ENCODE results near the gene TPD52L1. TPM values are rescaled to one million over a fixed set of nuclear protein-coding genes. Genes with fewer than 3 reads are reported as not detected.
A peak's percentile ranks its signal among the peaks of the same experiment; 100 is the strongest.

Gene TPD52L1
- total RNA-seq, 1 donor from 2014 or later: 57.7 TPM

- DNase-seq (ENCODE audit: low read depth): no peak
- no peaks in the 10 kb centered on the region for H3K27me3 ChIP-seq (ENCODE audit: control insufficient read depth, insufficient read depth, low read length)
- H3K36me3 ChIP-seq (ENCODE audit: control insufficient read depth, insufficient read depth, low read length): no peaks in the 10 kb centered on the region
- no peak overlapping the region for H3K4me3 ChIP-seq (ENCODE audit: low read depth, low read length)
- no peak for TF ChIP-seq CTCF (IDR thresholded peaks at IDR 0.05; ENCODE audit: insufficient read depth, low read length, poor library complexity, severe bottlenecking)
Measured at GRCh38 chr6:125175466-125176048, 22.0 kb downstream of the TPD52L1 start.

GRCh38 chr6:125182237-125183008 is 28.9 kb downstream of the TPD52L1 start:
- no peaks in the 10 kb centered on the region for H3K27me3 ChIP-seq (ENCODE audit: control insufficient read depth, insufficient read depth, low read length)
- no peak for TF ChIP-seq CTCF (IDR thresholded peaks at IDR 0.05; ENCODE audit: insufficient read depth, low read length, poor library complexity, severe bottlenecking)
- H3K4me3 ChIP-seq (ENCODE audit: low read depth, low read length): no peak overlapping the region
- H3K36me3 ChIP-seq (ENCODE audit: control insufficient read depth, insufficient read depth, low read length): no peaks in the 10 kb centered on the region
- DNase-seq (ENCODE audit: low read depth): no peak

GRCh38 chr6:125183391-125183790 is 29.8 kb downstream of the TPD52L1 start:
- no peak for TF ChIP-seq CTCF (IDR thresholded peaks at IDR 0.05; ENCODE audit: insufficient read depth, low read length, poor library complexity, severe bottlenecking)

GRCh38 chr6:125188037-125188436 is 34.5 kb downstream of the TPD52L1 start:
- peak; percentile 89 for DNase-seq (ENCODE audit: low read depth)
- Histone ChIP-seq H3K4me3 (ENCODE audit: low read depth, low read length) (no peak overlapping the region), H3K36me3 (ENCODE audit: control insufficient read depth, insufficient read depth, low read length) (no peaks in the 10 kb centered on the region), H3K27me3 (ENCODE audit: control insufficient read depth, insufficient read depth, low read length) (no peaks in the 10 kb centered on the region)
- TF ChIP-seq CTCF (IDR thresholded peaks at IDR 0.05; ENCODE audit: insufficient read depth, low read length, poor library complexity, severe bottlenecking): no peak

More at GRCh38 chr6:125183391-125183790, 29.8 kb downstream of the TPD52L1 start:
- H3K36me3 ChIP-seq (ENCODE audit: control insufficient read depth, insufficient read depth, low read length): no peaks in the 10 kb centered on the region
- no peak overlapping the region for H3K4me3 ChIP-seq (ENCODE audit: low read depth, low read length)
- H3K27me3 ChIP-seq (ENCODE audit: control insufficient read depth, insufficient read depth, low read length): no peaks in the 10 kb centered on the region
- DNase-seq (ENCODE audit: low read depth): no peak

GRCh38 chr6:125188594-125189203 is 35.1 kb downstream of the TPD52L1 start:
- H3K4me3 ChIP-seq (ENCODE audit: low read depth, low read length): no peak overlapping the region
- no peaks in the 10 kb centered on the region for H3K27me3 ChIP-seq (ENCODE audit: control insufficient read depth, insufficient read depth, low read length)
- no peak for TF ChIP-seq CTCF (IDR thresholded peaks at IDR 0.05; ENCODE audit: insufficient read depth, low read length, poor library complexity, severe bottlenecking)
- no peaks in the 10 kb centered on the region for H3K36me3 ChIP-seq (ENCODE audit: control insufficient read depth, insufficient read depth, low read length)
- DNase-seq (ENCODE audit: low read depth): no peak

Measured in kidney epithelial cell (primary cell).